SK-N-SH (cell line): ENCODE results near the gene SORL1. TPM values are rescaled to one million over a fixed set of nuclear protein-coding genes. Genes with fewer than 3 reads are reported as not detected.

Experiments
- CTCF ChIA-PET: fragments of 300-600, 350-600 bp; formaldehyde crosslinking; extraction: SDS; loops from one replicate; lab custom pipeline; 2021; lab: Yijun Ruan, JAX
- POLR2A ChIA-PET: fragments of 350-600 bp; sonication (Branson Sonifier 250); formaldehyde crosslinking; extraction: SDS; loops from one replicate; lab custom pipeline; 2020; ENCODE audit warnings: antibody characterized with exemption, inconsistent platforms; lab: Yijun Ruan, JAX
- DNase-seq: peaks from one replicate; pipeline ENCODE4 v3.0.0; 2012
- H2AFZ ChIP-seq: fragments of 200-600 bp; sonication (generic); 2 replicates; pipeline ENCODE4 v1.8.1; 2016; ENCODE audit warnings: antibody characterized with exemption, mild to moderate bottlenecking, low read depth
- H3F3A ChIP-seq: fragments of 200-600 bp; sonication (generic); replicated peaks from 2 replicates; pipeline ENCODE3; 2016; ENCODE audit warnings: antibody characterized with exemption, mild to moderate bottlenecking; ENCODE audit not compliant: insufficient read depth
- H3K27ac ChIP-seq, 2 experiments: fragments of 200-500 bp in 1 of 2; fragments of 200-600 bp in 1 of 2; sonication (Bioruptor generic) in 1 of 2; sonication (generic), shearing (Covaris generic) in 1 of 2; 2 replicates each; pipeline versions ENCODE4 v1.5.1 to v1.6.1; 2014 to 2016; ENCODE audit warnings: low read depth in 2 of 2, inconsistent platforms in 1 of 2, low read length in 1 of 2, mild to moderate bottlenecking in 1 of 2, mixed read lengths in 1 of 2
- H3K27me3 ChIP-seq: fragments of 200-600 bp; sonication (generic), shearing (Covaris generic); 2 replicates; pipeline ENCODE4 v1.6.1; 2016; ENCODE audit warnings: mixed run types; ENCODE audit not compliant: insufficient read depth
- H3K36me3 ChIP-seq, 2 experiments: fragments of 200-500 bp in 1 of 2; fragments of 200-600 bp in 1 of 2; sonication (Bioruptor generic) in 1 of 2; sonication (generic) in 1 of 2; replicated peaks in 1 of 2; 2 replicates each; pipeline versions ENCODE3 to v1.5.1; 2014 to 2016; ENCODE audit warnings: low read length in 1 of 2, mild to moderate bottlenecking in 1 of 2; ENCODE audit not compliant: insufficient read depth in 2 of 2, control insufficient read depth in 1 of 2
- H3K4me1 ChIP-seq, 2 experiments: fragments of 200-500 bp in 1 of 2; fragments of 200-600 bp in 1 of 2; sonication (Bioruptor generic) in 1 of 2; sonication (generic), shearing (Covaris generic) in 1 of 2; 2 replicates each; pipeline versions ENCODE4 v1.5.1 to v1.6.1; 2014 to 2016; ENCODE audit warnings: low read depth in 1 of 2, low read length in 1 of 2, mixed run types in 1 of 2; ENCODE audit not compliant: insufficient read depth in 2 of 2, control insufficient read depth in 1 of 2
- H3K4me2 ChIP-seq: fragments of 200-600 bp; sonication (generic), shearing (Covaris generic); 2 replicates; pipeline ENCODE4 v1.6.1; 2017; ENCODE audit warnings: mixed run types
- H3K4me3 ChIP-seq, 2 experiments: fragments of 200-500 bp in 1 of 2; fragments of 200-600 bp in 1 of 2; sonication (Bioruptor generic) in 1 of 2; sonication (generic), shearing (Covaris generic) in 1 of 2; 2 replicates each; pipeline versions ENCODE4 v1.5.1 to v1.8.1; 2014 to 2016; ENCODE audit warnings: low read depth in 2 of 2, inconsistent platforms in 1 of 2, low read length in 1 of 2, mild to moderate bottlenecking in 1 of 2, mixed read lengths in 1 of 2, moderate library complexity in 1 of 2
- H3K79me2 ChIP-seq: fragments of 200-600 bp; sonication (generic); 2 replicates; pipeline ENCODE4 v1.8.1; 2017; ENCODE audit warnings: mild to moderate bottlenecking; ENCODE audit not compliant: insufficient read depth
- H3K9ac ChIP-seq: fragments of 200-600 bp; sonication (generic); 2 replicates; pipeline ENCODE4 v1.6.1; 2017; ENCODE audit warnings: mixed run types
- H3K9me2 ChIP-seq: fragments of 200-600 bp; sonication (generic); 2 replicates; pipeline ENCODE4 v1.6.1; 2017; ENCODE audit warnings: mixed run types
- H3K9me3 ChIP-seq: fragments of 200-600 bp; sonication (generic); 2 replicates; pipeline ENCODE4 v1.6.1; 2017; ENCODE audit warnings: mixed run types, mild to moderate bottlenecking, moderate library complexity
- H4K20me1 ChIP-seq: fragments of 200-600 bp; sonication (generic); 2 replicates; pipeline ENCODE4 v1.6.1; 2017; ENCODE audit warnings: mild to moderate bottlenecking, mixed run types; ENCODE audit not compliant: insufficient read depth
- ELF1 ChIP-seq: IDR thresholded peaks from 2 replicates; pipeline ENCODE4 v1.4.0; 2012
- EP300 ChIP-seq, 2 experiments: IDR thresholded peaks; 2 replicates each; pipeline versions ENCODE4 v1.4.0 to v1.6.1; 2012; ENCODE audit warnings: borderline replicate concordance in 1 of 2, low read depth in 1 of 2, low read length in 1 of 2
- EZH2phosphoT487 ChIP-seq: fragments of 200-600 bp; sonication (generic); IDR thresholded peaks from 2 replicates; pipeline ENCODE4 v1.6.1; 2017; ENCODE audit warnings: low read depth, mixed run types, mild to moderate bottlenecking, antibody characterized with exemption, moderate library complexity, borderline replicate concordance
- FOXJ3 ChIP-seq: sonication (generic); formaldehyde crosslinking; IDR thresholded peaks from 2 replicates; pipeline ENCODE4 v1.5.1; 2020; ENCODE audit warnings: mild to moderate bottlenecking, missing genetic modification reagents
- FOXM1 ChIP-seq: IDR thresholded peaks from 2 replicates; pipeline ENCODE4 v1.4.0; 2012; ENCODE audit warnings: low read depth, mild to moderate bottlenecking
- MAX ChIP-seq: IDR thresholded peaks from 2 replicates; pipeline ENCODE4 v1.4.0; 2012; ENCODE audit warnings: low read depth
- MXI1 ChIP-seq: IDR thresholded peaks from 2 replicates; pipeline ENCODE4 v1.6.1; 2012; ENCODE audit warnings: mild to moderate bottlenecking, low read depth, low read length, improper control_type of control experiment
- NRF1 ChIP-seq: IDR thresholded peaks from 2 replicates; pipeline ENCODE4 v1.6.1; 2012; ENCODE audit warnings: low read depth, mild to moderate bottlenecking, low read length
- PBX3 ChIP-seq: IDR thresholded peaks from 2 replicates; pipeline ENCODE4; 2012
- POLR2AphosphoS5 ChIP-seq: IDR thresholded peaks from 2 replicates; pipeline ENCODE4 v1.6.1; 2012; ENCODE audit warnings: low read depth, low read length
- REST ChIP-seq: IDR thresholded peaks from 2 replicates; pipeline ENCODE4 v1.6.1; 2012; ENCODE audit warnings: mild to moderate bottlenecking, low read depth, low read length, moderate library complexity
- RFX5 ChIP-seq: IDR thresholded peaks from 2 replicates; pipeline ENCODE4 v1.6.1; 2012; ENCODE audit warnings: mild to moderate bottlenecking, improper control_type of control experiment, low read length
- RXRA ChIP-seq: IDR thresholded peaks from 2 replicates; pipeline ENCODE4 v1.4.0; 2012; ENCODE audit warnings: low read depth, mild to moderate bottlenecking, borderline replicate concordance
- SIN3A ChIP-seq: IDR thresholded peaks from 2 replicates; pipeline ENCODE4 v1.6.1; 2012; ENCODE audit warnings: low read depth, mild to moderate bottlenecking, low read length, moderate library complexity, borderline replicate concordance
- USF1 ChIP-seq: IDR thresholded peaks from 2 replicates; pipeline ENCODE4 v1.4.0; 2012; ENCODE audit warnings: low read depth, borderline replicate concordance
- WGBS: methylation state at CpG from one replicate; pipeline ENCODE4 v1.1.6; 2017; ENCODE audit warnings: low lambda C conversion rate; 5-methylcytosine and 5-hydroxymethylcytosine counted together
- polyA plus RNA-seq, 3 experiments: library from polyadenylated mRNA; depleted of rRNA; stranded (reverse); fragments of >200 nt; gene quantifications; 2 replicates each; pipeline ENCODE4 v1.2.3, GENCODE V29; 2012

Gene SORL1
- polyA plus RNA-seq, 1 of the 3 experiments (the other 2 are of a cell fraction) = 7.1 TPM

- no peak for TF ChIP-seq USF1
- no peak for TF ChIP-seq ELF1
- no peak for TF ChIP-seq NRF1
- TF ChIP-seq EZH2phosphoT487 = no peak
These were observed 4.8 kb downstream of the SORL1 start (continued) for GRCh38 chr11:121456816-121457431.

- CTCF ChIA-PET = no interaction called here
- Histone ChIP-seq H3K4me2 (no peak overlapping the region), H3K27ac (no peak overlapping the region), H3K79me2 (no peaks in the 10 kb centered on the region)
- WGBS = 85% methylated on average over 9 of the region's 9 CpGs
- POLR2A ChIA-PET = no interaction called here
- TF ChIP-seq MXI1 (no peak), SIN3A (no peak), RFX5 (no peak), FOXJ3 (CRISPR knock-in tag) (no peak), RXRA (no peak), REST (no peak), MAX (no peak), USF1 (no peak), FOXM1 (no peak), PBX3 (no peak), POLR2AphosphoS5 (no peak), EP300 (IDR thresholded peaks at IDR 0.05; ENCODE audit: borderline replicate concordance in 1 of 2, low read depth in 1 of 2, low read length in 1 of 2) (no peak)
- TF ChIP-seq, all 33 proteins: peak for 0
- Histone ChIP-seq H3K9ac (no peak overlapping the region), H3K27me3 (peaks cover 17% of the 10 kb centered on the region; the same call in 1 of the 2 replicates), H3K4me1 (peaks cover 0 to 16% of the 10 kb centered on the region in 2 experiments; a peak in 1 of 4 replicates), H3K9me2 (no peaks in the 10 kb centered on the region), H3K4me3 (no peak overlapping the region), H3K36me3 (no peaks in the 10 kb centered on the region), H2AFZ (no peak overlapping the region), H4K20me1 (no peaks in the 10 kb centered on the region), H3K9me3 (no peaks in the 10 kb centered on the region), H3F3A (peaks cover 2% of the 10 kb centered on the region)
- DNase-seq = no peak
These were observed 6.4 kb downstream of the SORL1 start for GRCh38 chr11:121458551-121458950.
